ENCODE results near the gene FBXL3.

FBXL3 gene, protein sequence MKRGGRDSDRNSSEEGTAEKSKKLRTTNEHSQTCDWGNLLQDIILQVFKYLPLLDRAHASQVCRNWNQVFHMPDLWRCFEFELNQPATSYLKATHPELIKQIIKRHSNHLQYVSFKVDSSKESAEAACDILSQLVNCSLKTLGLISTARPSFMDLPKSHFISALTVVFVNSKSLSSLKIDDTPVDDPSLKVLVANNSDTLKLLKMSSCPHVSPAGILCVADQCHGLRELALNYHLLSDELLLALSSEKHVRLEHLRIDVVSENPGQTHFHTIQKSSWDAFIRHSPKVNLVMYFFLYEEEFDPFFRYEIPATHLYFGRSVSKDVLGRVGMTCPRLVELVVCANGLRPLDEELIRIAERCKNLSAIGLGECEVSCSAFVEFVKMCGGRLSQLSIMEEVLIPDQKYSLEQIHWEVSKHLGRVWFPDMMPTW

GRCh38 chr13:77026861-77027621 lies at the start of gene FBXL3:
FBXL3 (minus strand) TSS chr13:77027159; CDS start chr13:77021860, 5,299 bp downstream.
- DNase-seq, result peak; percentile 72 to 81 (median 78)

- no peak for DNase-seq
These were observed 40.6 kb upstream of the FBXL3 start for GRCh38 chr13:77067519-77067918.

DNA sequence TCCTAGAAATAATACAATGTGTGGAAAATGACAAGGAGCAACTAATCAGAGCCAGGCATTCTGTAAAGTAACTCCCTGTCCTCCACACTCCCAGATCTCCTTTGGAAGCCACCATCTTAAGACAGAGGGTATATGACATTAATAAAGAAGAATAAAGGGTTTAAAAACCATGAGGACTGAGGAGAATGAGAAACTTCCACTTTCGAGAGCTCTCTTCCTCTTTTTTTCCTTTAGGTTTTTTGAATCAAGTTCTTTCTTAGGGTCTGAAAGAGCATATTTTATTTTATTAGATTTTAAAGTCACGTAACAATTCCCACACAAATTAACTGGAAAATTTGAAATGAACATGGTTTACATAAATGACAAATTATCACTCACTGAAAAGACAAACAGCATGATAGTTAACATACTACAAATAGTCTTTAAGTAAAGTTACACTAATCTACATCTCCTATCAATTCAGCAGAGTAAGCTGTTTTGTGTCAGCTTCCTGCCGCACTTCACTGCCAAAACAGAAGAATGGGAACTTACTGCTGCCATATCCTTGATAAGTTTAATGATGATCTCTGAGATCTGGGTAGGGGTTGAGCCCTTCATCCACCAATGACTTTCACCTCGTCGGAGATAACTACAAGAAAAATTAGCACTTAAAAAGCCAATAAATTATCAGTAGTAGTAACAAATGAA lies 38.6 kb upstream of the FBXL3 start:
- no peak for DNase-seq

DNA sequence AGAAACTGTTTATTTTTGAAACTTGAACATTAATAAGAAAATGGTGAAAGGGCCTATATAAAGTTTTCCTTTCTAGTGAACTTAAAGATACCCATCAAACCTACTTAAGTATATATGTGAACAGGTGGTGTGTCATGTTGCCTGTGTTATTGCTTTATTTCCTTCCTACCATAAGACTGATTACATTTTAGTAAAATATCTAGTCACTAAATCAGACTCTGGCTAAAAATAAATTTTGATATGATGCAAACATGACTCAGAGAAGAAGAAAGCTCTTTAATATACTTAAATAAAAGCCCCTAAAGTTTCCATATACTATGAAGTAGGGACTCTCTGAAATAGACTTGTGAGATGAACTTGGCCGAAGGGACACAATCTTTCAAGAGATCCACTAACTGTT lies 35.1 kb upstream of the FBXL3 start:
- no peak for DNase-seq

- DNase-seq, result no peak
These were observed 34.4 kb upstream of the FBXL3 start for GRCh38 chr13:77061362-77061761.

GRCh38 chr13:77056886-77057285 lies 29.9 kb upstream of the FBXL3 start:
- DNase-seq, result no peak

GRCh38 chr13:77056382-77056781 lies 29.4 kb upstream of the FBXL3 start:
- no peak for DNase-seq

DNA sequence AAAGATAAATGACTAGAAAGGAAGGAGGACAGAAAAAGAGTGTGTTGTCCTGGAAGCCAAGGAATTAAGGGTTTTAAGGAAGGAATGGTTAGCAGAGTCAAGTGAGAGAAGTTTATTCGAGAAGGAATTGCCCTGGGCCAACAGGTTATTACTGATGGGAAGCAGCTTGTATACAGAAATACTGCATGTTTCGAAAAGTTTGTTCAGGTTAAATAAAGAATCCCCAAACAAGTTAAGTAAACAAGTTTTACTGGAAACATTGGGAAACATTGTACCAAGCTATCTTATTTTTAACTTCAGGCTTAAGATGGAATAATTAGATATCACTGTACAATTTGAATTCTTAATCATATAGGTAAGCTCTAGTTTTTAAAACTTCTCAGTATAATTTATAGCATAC lies 28.2 kb upstream of the FBXL3 start:
- DNase-seq, result no peak

GRCh38 chr13:77053192-77053591 lies 26.2 kb upstream of the FBXL3 start:
- no peak for DNase-seq

DNA sequence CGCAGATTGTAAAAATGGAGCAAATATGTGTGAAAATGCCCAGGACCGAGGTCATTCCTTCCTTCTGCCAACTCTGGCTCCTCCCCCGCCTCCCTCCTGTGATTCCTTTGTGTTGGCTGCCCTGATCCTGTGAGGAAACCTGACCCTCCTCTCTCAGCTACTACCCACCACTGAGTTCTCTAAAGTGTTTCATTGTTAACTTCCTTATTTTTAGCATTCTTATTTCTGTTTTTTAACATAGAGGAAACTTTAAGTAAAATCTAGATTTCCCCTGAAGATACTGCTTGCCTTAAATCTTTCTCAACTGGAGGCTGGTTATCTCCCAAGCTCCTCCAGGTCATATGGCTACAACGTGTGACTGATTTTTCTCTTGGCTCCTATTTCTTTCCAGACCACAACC lies 21.7 kb upstream of the FBXL3 start:
- no peak for DNase-seq

DNA sequence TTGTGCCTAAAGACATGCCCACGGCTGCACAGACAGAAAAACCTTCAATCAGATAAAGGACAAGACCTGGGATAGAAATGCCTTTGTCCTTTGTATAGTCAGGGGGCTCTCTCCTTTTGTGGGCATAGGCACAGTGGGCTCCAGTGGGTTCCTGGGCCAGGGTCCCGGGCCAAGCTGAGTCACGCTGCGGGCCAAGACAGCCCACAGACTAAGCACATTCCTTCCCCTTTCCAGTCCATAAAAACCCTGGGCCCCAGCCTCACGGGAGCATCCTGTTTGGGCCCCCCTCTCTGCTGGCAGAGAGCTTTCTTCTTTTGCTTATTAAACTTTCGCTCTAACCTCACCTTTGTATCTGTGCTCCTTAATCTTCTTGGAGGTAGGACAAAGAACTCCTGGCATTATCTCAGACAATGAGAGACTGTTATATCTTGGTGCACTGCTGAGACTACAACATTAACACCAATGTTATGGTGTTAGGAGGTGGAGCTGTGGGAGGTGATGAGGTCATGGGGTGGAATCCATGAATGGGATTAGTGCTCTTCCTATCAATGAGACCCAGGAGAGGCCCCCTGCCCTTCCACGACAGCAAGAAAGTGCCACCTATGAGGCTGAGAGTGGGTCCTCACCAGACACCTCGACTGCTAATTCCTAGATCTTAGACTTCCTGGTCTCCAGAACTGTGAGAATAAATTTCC lies 20.8 kb upstream of the FBXL3 start:
- no peak for DNase-seq

DNA sequence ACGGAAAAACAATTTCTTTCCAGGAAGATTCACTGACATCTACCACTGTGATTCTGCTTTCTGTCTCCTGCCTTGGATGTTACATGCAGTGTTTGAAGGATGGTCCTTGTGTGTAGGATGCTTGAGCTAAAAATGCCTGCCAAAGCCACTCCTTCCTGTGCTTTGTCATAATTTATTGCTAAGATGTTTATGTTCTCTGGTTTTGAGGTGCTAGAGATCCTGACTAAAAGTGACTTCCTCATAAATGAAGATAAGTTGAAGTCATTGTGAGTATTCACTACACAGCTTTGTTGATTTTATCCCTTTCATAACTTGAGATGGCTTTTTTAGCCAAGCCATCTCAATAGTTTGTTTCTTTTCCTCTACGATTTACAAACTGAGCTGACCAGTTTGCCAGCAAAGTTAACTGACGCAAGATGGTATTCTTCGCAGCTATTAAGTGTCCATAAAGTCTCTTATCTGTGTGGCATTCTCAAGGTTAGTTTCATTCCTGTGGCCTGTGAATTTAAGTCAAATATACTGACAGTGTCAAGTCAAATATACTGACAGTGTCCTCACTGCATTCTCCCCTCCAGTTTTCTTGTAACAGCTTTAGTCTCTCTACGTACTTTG lies 15.7 kb upstream of the FBXL3 start:
- no peak for DNase-seq

GRCh38 chr13:77040835-77041234 lies 13.9 kb upstream of the FBXL3 start:
- no peak for DNase-seq

DNA sequence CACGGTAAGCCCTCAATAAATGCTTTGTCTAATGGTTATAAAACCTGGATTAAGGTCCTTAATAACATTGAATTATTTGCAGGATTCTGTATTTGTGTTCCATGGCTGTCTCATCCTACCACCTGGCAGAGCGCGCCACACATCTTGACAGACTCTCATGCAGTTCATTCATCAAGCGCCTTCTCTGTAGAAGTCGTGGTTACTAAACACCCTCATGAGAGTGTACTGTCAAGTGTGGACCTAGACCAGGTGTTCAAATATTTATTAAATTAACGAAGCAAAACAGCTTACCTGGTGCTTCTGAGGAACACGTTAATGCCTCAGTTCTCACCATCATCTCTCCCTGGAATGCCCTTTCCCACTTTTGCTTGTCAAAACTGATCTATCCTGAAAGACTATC lies 13.1 kb upstream of the FBXL3 start:
- DNase-seq, result no peak

DNA sequence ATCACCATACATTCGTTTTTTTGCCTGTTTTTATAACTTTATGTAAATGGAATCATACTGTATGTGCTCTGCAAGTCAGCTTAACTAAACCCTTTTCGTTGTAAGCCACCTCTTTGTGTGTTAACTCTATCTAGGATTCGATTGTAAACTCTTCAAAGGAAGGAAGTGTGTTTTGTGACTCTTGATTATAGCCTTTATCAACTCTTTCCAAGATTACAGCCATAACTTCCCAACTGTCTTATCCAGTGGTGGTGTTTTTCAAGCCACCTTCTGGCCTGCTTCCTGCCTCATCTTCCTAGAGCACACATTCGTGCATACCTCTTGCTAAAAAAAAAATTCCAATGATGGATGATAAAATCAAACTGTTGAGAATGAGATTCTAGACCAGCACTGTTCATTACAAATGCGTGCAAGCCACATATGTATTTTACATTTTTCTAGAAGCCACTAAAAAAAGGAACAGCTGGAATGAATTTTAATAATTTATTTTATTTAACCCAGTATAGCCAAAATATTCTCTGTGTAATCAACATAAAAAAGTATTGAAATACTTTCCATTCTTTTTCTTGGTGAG lies 12.0 kb upstream of the FBXL3 start:
- DNase-seq, result no peak

- DNase-seq, result no peak
These were observed 9.3 kb upstream of the FBXL3 start for GRCh38 chr13:77036279-77036678.

GRCh38 chr13:77034881-77035280 lies 7.9 kb upstream of the FBXL3 start:
- no peak for DNase-seq

DNA sequence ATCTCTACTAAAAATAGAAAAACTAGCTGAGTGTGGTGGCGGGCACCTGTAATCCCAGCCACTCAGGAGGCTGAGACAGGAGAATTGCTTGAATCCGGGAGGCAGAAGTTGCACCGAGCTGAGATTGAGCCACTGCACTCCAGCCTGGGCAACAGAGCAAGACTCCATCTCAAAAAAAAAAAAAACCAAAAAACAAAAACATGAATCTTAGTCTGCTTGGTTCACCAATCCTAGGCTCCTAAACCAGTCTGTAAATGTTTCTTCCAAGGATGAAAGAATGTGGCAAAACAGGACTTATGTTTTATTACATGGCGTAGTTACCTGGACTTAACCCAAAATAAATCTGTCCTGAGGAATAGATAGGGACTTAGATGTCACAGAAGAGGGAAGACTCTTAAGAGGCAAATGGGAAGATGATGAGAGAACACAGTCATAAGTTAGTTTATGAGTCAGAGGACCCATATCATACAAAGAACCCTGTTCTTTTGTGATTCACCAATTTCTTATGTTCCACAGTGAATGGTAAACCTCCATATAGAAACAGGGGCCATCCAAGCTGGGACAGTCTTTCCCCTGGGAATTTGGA lies 6.9 kb upstream of the FBXL3 start:
- no peak for DNase-seq

- no peak for DNase-seq
These were observed 4.8 kb upstream of the FBXL3 start for GRCh38 chr13:77031656-77032243.

DNA sequence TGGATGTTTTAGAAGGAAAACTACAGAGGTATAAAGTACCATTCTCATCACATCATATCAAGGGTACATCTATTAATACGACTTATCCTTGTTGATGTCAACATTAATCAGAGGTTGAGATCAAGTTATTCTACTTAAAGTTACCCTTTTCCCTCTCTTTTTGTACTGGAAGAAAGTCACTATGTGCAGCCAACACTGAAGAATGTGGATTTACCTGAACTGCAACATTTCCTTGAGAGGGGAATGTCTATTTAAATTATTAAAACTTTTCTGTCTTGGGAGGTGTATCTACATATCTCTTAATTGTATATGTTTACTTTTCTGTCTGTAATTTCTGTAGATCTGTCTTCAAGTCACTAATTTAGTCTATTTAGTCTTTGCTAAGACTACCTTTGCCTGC lies 2.5 kb upstream of the FBXL3 start:
- DNase-seq, result no peak

DNA sequence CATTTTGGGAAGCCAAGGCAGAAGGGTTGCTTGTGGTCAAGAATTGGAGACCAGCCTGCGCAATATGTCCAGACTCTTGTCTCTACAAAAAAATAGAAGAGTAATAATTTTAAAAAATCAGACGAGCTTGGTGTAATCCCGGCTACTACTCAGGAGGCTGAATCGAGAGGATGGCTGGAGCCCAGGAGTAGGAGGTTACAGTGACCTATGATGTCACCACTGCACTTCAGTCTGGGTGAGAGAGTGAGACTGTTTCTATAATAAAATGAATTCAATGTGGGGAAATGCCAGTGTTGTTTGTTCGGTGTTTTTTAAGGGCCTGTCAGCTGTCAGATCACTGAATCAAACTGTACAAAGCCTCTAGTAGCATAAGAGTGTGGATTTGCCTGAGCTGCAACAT lies 1.2 kb upstream of the FBXL3 start:
- DNase-seq, result no peak

Measured in activated CD4-positive, CD25-positive, alpha-beta regulatory T cell (primary cell).